Neural progenitor cell (in vitro differentiated cells): ENCODE data around the gene OGFOD3. TPM values are rescaled to one million over a fixed set of nuclear protein-coding genes. Genes with fewer than 3 reads are reported as not detected.
"Not testable (repeated sequence)": the region's sequence is repeated elsewhere in the genome, so short reads cannot be mapped to it uniquely, and the experiment has no call there.

ENCODE experiments used
- DNase-seq: peaks from one replicate; pipeline ENCODE4 v3.0.0-alpha.2; 2016; ENCODE audit warnings: low spot score
- H2AFZ ChIP-seq: fragments of 200-600 bp; sonication (generic); replicated peaks from 2 replicates; pipeline ENCODE4 v1.6.1; 2016; ENCODE audit warnings: antibody characterized with exemption
- H3F3A ChIP-seq: fragments of 200-600 bp; sonication (generic); 2 replicates; pipeline ENCODE4 v1.6.1; 2016; ENCODE audit warnings: antibody characterized with exemption, low read depth
- H3K27ac ChIP-seq: fragments of 200-600 bp; sonication (generic); 2 replicates; pipeline ENCODE4 v1.5.1; 2016; ENCODE audit warnings: mild to moderate bottlenecking
- H3K27me3 ChIP-seq: fragments of 200-600 bp; sonication (generic); 2 replicates; pipeline ENCODE4 v1.6.1; 2016; ENCODE audit warnings: mild to moderate bottlenecking, moderate library complexity
- H3K36me3 ChIP-seq: fragments of 200-600 bp; sonication (generic); 2 replicates; pipeline ENCODE4 v1.5.1; 2016
- H3K4me1 ChIP-seq: fragments of 200-600 bp; sonication (generic); 2 replicates; pipeline ENCODE4 v1.6.1; 2016; ENCODE audit warnings: mixed run types
- H3K4me2 ChIP-seq: fragments of 200-600 bp; sonication (generic); 2 replicates; pipeline ENCODE4 v1.6.1; 2016
- H3K4me3 ChIP-seq: fragments of 200-600 bp; sonication (generic); 2 replicates; pipeline ENCODE4 v1.5.1; 2016
- H3K79me2 ChIP-seq: fragments of 200-600 bp; sonication (generic); 2 replicates; pipeline ENCODE4 v1.6.1; 2016; ENCODE audit warnings: low read depth
- H3K9ac ChIP-seq: fragments of 200-600 bp; sonication (generic); 2 replicates; pipeline ENCODE4 v1.6.1; 2016
- H3K9me3 ChIP-seq: fragments of 200-600 bp; sonication (generic); 2 replicates; pipeline ENCODE4 v1.5.1; 2016; ENCODE audit warnings: low read depth
- H4K20me1 ChIP-seq: fragments of 200-600 bp; sonication (generic); 2 replicates; pipeline ENCODE4 v1.6.1; 2016; ENCODE audit warnings: low read depth
- H3K27ac Mint-ChIP-seq: 3 replicates; pipeline ENCODE4 v1.8.0; 2021; ENCODE audit warnings: mixed read lengths
- H3K27me3 Mint-ChIP-seq: 2 replicates; pipeline ENCODE4 v1.8.0; 2022; ENCODE audit warnings: low read depth, mild to moderate bottlenecking, inconsistent platforms, moderate library complexity, mixed read lengths; ENCODE audit not compliant: insufficient read depth
- H3K36me3 Mint-ChIP-seq: 3 replicates; pipeline ENCODE4 v1.8.0; 2021; ENCODE audit warnings: mixed read lengths
- H3K4me1 Mint-ChIP-seq: 3 replicates; pipeline ENCODE4 v1.8.0; 2021; ENCODE audit warnings: mixed read lengths
- H3K4me3 Mint-ChIP-seq: 3 replicates; pipeline ENCODE4 v1.8.0; 2021; ENCODE audit warnings: mild to moderate bottlenecking, moderate library complexity, mixed read lengths
- H3K9me3 Mint-ChIP-seq: 3 replicates; pipeline ENCODE4 v1.8.0; 2020; ENCODE audit warnings: mixed read lengths
- CTCF ChIP-seq: fragments of 200-600 bp; sonication (generic); IDR thresholded peaks from 2 replicates; pipeline ENCODE4 v1.5.1; 2017; ENCODE audit warnings: antibody characterized with exemption, mild to moderate bottlenecking
- EZH2 ChIP-seq: fragments of 200-600 bp; sonication (generic); IDR thresholded peaks from 2 replicates; pipeline ENCODE4 v1.6.1; 2017; ENCODE audit warnings: antibody characterized with exemption, mild to moderate bottlenecking, moderate library complexity
- EZH2phosphoT487 ChIP-seq: fragments of 200-600 bp; sonication (generic); IDR thresholded peaks from 2 replicates; pipeline ENCODE4 v1.6.1; 2017; ENCODE audit warnings: antibody characterized with exemption
- total RNA-seq: library from RNA; depleted of rRNA; stranded (reverse); fragments of >200 nt; gene quantifications from 2 replicates; pipeline ENCODE4 v1.2.3, GENCODE V29; 2015; ENCODE audit warnings: low replicate concordance

The OGFOD3 gene
- total RNA-seq, 1 donor from 2014 or later: 26.8 TPM

DNA sequence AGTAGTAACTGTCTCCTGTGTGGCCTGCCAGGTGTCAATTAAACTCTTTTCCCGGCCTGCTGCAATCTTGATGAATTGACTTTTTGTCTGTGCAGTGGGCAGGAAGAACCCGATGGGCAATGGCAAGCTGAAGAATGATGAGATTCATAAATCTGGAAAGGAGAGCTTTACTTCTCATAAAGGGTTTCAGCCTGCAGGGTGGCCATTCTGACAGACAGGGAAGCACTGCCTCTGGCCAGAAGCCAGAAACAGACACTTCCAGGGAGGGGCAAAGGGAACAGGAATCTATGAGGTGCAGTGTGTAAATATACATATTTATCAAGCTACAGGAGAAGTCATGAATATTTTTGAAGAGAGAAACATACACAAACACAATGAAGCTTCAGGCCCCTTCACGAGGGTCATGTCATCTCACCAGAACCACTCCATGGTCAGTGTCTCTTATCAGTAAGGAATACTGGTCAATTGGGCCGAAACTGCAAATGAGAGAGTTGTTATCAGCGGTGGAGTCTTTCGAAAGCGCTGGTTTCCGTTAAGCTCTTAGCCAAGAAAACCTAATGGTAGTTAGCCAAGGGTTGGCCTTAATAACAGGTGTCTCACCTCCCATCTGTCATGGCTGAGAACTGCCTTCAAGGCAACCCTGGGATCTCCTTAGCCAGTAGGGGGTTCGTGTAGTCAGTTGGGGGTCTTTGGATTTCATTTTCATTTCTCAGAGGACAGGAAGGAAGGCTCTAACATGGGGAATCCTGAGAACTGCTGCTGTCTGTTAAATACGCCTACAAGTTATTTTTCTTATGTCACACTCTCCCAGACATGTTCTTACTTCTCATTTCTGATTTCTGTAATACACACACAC, 38.9 kb upstream of the OGFOD3 start:
- peaks cover 6% of the 10 kb centered on the region for H3K27me3 Mint-ChIP-seq
- peaks cover 8% of the 10 kb centered on the region for H3K9me3 Mint-ChIP-seq
- H4K20me1 ChIP-seq: peaks cover 19% of the 10 kb centered on the region
- H2AFZ ChIP-seq: no peak overlapping the region
- peaks cover 12% of the 10 kb centered on the region for H3F3A ChIP-seq
- peak overlapping the region; percentile 79 for H3K4me2 ChIP-seq
- peak overlapping the region; percentile 94 for H3K4me3 ChIP-seq
- H3K27ac ChIP-seq: no peak overlapping the region
- H3K4me3 Mint-ChIP-seq: peak overlapping the region; percentile 98
- no peak overlapping the region for H3K27ac Mint-ChIP-seq
- peaks cover 10% of the 10 kb centered on the region for H3K4me1 ChIP-seq
- H3K36me3 Mint-ChIP-seq: peaks cover 13% of the 10 kb centered on the region
- no peaks in the 10 kb centered on the region for H3K27me3 ChIP-seq
- H3K4me1 Mint-ChIP-seq: peaks cover 18% of the 10 kb centered on the region
- H3K9me3 ChIP-seq: no peaks in the 10 kb centered on the region
- peaks cover 17% of the 10 kb centered on the region for H3K79me2 ChIP-seq
- DNase-seq: no peak
- no peak for TF ChIP-seq EZH2phosphoT487
- TF ChIP-seq CTCF: no peak
- TF ChIP-seq EZH2: no peak
- H3K9ac ChIP-seq: no peak overlapping the region
- no peaks in the 10 kb centered on the region for H3K36me3 ChIP-seq

DNA sequence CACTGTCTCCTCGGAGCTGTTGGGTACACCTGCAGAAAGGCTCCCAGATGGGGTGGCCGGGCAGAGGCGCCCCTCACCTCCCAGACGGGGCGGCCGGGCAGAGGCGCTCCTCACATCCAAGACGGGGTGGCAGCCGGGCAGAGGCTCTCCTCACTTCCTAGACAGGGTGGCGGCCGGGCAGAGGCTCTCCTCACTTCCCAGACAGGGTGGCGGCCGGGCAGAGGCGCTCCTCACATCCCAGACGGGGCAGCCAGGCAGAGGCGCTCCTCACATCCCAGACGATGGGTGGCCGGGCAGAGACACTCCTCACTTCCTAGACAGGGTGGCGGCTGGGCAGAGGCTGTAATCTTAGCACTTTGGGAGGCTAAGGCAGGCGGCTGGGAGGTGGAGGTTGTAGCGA, 35.3 kb upstream of the OGFOD3 start:
- not testable (repeated sequence) for H3K36me3 ChIP-seq, H3K4me3 Mint-ChIP-seq, H3K27me3 ChIP-seq, H3K36me3 Mint-ChIP-seq, H3K27ac ChIP-seq, H3K4me2 ChIP-seq, H3K4me3 ChIP-seq, H3K27ac Mint-ChIP-seq, H3K27me3 Mint-ChIP-seq, DNase-seq, H2AFZ ChIP-seq, H3K9ac ChIP-seq, H3K9me3 ChIP-seq
- peaks cover 18% of the 10 kb centered on the region for H3K79me2 ChIP-seq
- H3K4me1 Mint-ChIP-seq: peaks cover 24% of the 10 kb centered on the region
- H4K20me1 ChIP-seq: peaks cover 13% of the 10 kb centered on the region
- H3K4me1 ChIP-seq: peaks cover 13% of the 10 kb centered on the region
- peaks cover 14% of the 10 kb centered on the region for H3K9me3 Mint-ChIP-seq
- H3F3A ChIP-seq: peaks cover 17% of the 10 kb centered on the region

DNA sequence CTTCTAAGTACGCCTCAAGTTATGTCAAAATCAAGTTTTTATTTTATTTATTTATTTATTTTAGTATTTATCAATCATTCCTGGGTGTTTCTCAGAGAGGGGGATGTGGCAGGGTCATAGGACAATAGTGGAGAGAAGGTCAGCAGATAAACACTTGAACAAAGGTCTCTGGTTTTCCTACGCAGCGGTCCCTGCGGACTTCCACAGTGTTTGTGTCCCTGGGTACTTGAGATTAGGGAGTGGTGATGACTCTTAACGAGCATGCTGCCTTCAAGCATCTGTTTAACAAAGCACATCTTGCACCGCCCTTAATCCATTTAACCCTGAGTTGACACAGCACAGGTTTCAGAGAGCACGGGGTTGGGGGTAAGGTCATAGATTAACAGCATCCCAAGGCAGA, 34.8 kb upstream of the OGFOD3 start:
- not testable (repeated sequence) for H3K27ac Mint-ChIP-seq, H3K27ac ChIP-seq, DNase-seq, H3K27me3 ChIP-seq, H3K27me3 Mint-ChIP-seq, H2AFZ ChIP-seq, H3K4me3 ChIP-seq, H3K9ac ChIP-seq, H3K4me2 ChIP-seq, H3K36me3 ChIP-seq, H3K36me3 Mint-ChIP-seq, H3K4me3 Mint-ChIP-seq, H3K9me3 ChIP-seq
- H3F3A ChIP-seq: peaks cover 15% of the 10 kb centered on the region
- H3K4me1 ChIP-seq: peaks cover 13% of the 10 kb centered on the region
- H4K20me1 ChIP-seq: peaks cover 13% of the 10 kb centered on the region
- Mint-ChIP-seq H3K4me1 (peaks cover 24% of the 10 kb centered on the region), H3K9me3 (peaks cover 14% of the 10 kb centered on the region)
- peaks cover 19% of the 10 kb centered on the region for H3K79me2 ChIP-seq

DNA sequence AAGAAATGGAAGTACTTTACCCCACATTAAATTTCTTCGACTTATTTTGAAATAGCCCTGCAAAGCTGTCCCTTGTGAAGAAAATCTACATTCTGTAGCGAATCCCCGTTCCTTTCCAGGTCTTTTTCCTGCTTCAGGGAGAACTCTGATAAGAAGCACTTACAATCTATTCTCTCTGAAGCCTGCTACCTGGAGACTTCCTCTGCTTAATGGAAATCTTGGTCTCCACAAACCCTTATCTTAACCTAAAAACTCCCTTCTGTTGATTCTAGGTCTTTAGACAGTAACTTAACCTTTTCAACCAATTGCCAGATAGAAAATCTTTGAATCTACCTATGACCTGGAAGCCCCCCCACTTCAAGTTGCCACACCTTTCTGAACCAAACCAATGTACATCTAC, 33.8 kb upstream of the OGFOD3 start:
- H3K4me3 ChIP-seq: no peak overlapping the region
- no peaks in the 10 kb centered on the region for H3K9me3 ChIP-seq
- peaks cover 26% of the 10 kb centered on the region for H3K79me2 ChIP-seq
- no peaks in the 10 kb centered on the region for H3K36me3 ChIP-seq
- Mint-ChIP-seq H3K4me1 (peaks cover 16% of the 10 kb centered on the region), H3K9me3 (peaks cover 14% of the 10 kb centered on the region), H3K27ac (no peak overlapping the region), H3K4me3 (peak overlapping the region; percentile 89), H3K27me3 (peaks cover 2% of the 10 kb centered on the region), H3K36me3 (peaks cover 2% of the 10 kb centered on the region)
- no peaks in the 10 kb centered on the region for H3K27me3 ChIP-seq
- TF ChIP-seq EZH2phosphoT487 (no peak), CTCF (no peak), EZH2 (no peak)
- peaks cover 5% of the 10 kb centered on the region for H3F3A ChIP-seq
- H3K9ac ChIP-seq: no peak overlapping the region
- DNase-seq: no peak
- peaks cover 12% of the 10 kb centered on the region for H4K20me1 ChIP-seq
- no peak overlapping the region for H3K27ac ChIP-seq
- H3K4me2 ChIP-seq: no peak overlapping the region
- H2AFZ ChIP-seq: no peak overlapping the region
- H3K4me1 ChIP-seq: peaks cover 7% of the 10 kb centered on the region
